GM18870 (cell line): ENCODE results near the gene PRDX3.

Source experiments
- ATAC-seq: cut with Tn5 transposase; IDR thresholded peaks from one replicate; pipeline ENCODE4 v1.9.1; 2021; ENCODE audit warnings: moderate library complexity; ENCODE audit not compliant: unreplicated experiment

PRDX3 gene

GRCh38 chr10:119131512-119132240 is 46.9 kb downstream of the PRDX3 start:
- no peak for ATAC-seq

GRCh38 chr10:119129721-119130120 is 48.9 kb downstream of the PRDX3 start:
- no peak for ATAC-seq

DNA sequence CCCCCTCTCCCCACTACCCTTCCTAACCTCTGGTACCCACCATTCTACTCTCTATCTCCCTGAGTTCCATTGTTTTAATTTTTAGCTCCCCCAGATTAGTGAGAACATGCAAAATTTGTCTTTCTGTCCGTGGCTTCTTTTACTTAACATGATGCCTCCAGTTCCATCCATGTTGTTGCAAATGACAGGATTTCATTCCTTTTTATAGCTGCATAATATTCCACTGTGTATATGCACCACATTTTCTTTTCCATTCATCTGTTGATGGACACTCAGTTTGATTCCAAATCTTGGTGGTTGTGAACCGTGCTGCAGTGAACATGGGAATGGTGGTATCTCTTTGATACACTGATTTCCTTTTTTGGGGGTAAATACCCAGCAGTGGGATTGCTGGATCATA is 52.7 kb downstream of the PRDX3 start:
- ATAC-seq, result no peak

DNA sequence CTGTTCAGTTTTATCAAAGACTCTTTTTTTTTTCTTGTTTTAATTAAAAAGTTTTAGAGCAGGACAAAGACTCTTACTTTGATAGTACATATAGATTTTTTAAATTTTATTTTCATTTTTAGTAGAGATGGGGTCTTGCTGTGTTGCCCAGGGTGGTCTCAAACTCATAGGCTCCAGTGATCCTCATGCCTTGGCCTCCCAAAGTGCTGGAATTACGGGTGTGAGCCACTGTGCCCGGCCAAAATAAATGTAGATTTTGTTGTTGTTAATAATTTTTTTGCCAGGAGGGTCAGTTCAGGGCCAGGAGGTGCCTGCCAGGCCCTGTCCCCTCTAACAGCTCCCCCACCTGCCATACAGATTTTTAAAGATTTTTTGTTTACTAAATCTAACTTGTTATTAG is 57.7 kb downstream of the PRDX3 start:
- ATAC-seq, result no peak

- ATAC-seq, result peak; percentile 94
Observed at GRCh38 chr10:119120413-119120867, 58.2 kb downstream of the PRDX3 start.

- no peak for ATAC-seq
Observed at GRCh38 chr10:119119400-119119799, 59.2 kb downstream of the PRDX3 start.

- ATAC-seq, result no peak
Observed at GRCh38 chr10:119118231-119118630, 60.4 kb downstream of the PRDX3 start.
